ENCODE results near the gene PAQR5. TPM values are rescaled to one million over a fixed set of nuclear protein-coding genes. Genes with fewer than 3 reads are reported as not detected.
A peak's percentile ranks its signal among the peaks of the same experiment; 100 is the strongest.

The PAQR5 gene
- total RNA-seq, 1 experiment from 2014 or later, result 9.4 TPM

DNA sequence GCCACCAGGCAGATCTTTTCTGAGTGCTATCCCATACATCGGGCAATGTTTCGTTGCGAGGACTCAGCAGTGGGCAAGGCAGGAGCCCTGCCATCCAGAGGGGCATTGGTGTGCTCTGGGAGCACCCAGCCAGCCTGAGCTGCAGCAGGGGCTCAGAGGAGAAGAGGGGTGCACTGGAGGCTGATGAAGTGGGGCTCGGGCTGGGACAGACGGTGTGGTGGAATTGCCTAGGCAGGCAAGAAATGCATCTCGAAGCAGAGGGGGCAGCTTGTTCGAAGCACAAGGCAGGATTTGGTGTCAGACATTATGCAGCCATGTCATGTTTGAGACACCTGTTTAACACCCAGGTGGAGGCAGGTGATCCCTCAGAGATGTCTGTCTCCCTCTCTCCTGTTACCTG is 19.3 kb downstream of the PAQR5 start:
- TF ChIP-seq, protein P1, sequence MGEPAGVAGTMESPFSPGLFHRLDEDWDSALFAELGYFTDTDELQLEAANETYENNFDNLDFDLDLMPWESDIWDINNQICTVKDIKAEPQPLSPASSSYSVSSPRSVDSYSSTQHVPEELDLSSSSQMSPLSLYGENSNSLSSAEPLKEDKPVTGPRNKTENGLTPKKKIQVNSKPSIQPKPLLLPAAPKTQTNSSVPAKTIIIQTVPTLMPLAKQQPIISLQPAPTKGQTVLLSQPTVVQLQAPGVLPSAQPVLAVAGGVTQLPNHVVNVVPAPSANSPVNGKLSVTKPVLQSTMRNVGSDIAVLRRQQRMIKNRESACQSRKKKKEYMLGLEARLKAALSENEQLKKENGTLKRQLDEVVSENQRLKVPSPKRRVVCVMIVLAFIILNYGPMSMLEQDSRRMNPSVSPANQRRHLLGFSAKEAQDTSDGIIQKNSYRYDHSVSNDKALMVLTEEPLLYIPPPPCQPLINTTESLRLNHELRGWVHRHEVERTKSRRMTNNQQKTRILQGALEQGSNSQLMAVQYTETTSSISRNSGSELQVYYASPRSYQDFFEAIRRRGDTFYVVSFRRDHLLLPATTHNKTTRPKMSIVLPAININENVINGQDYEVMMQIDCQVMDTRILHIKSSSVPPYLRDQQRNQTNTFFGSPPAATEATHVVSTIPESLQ (CRISPR knock-in tag; IDR thresholded peaks at IDR 0.05), result no peak
- TF ChIP-seq NFE2L1 (CRISPR knock-in tag; IDR thresholded peaks at IDR 0.05) (no peak), SMAD4 (CRISPR knock-in tag; IDR thresholded peaks at IDR 0.05) (no peak), NFYB (CRISPR knock-in tag; conservative IDR thresholded peaks at IDR 0.05; ENCODE audit: low read depth) (no peak), SMAD3 (CRISPR knock-in tag; IDR thresholded peaks at IDR 0.05; ENCODE audit: borderline replicate concordance) (no peak)
- TF ChIP-seq, protein P2, sequence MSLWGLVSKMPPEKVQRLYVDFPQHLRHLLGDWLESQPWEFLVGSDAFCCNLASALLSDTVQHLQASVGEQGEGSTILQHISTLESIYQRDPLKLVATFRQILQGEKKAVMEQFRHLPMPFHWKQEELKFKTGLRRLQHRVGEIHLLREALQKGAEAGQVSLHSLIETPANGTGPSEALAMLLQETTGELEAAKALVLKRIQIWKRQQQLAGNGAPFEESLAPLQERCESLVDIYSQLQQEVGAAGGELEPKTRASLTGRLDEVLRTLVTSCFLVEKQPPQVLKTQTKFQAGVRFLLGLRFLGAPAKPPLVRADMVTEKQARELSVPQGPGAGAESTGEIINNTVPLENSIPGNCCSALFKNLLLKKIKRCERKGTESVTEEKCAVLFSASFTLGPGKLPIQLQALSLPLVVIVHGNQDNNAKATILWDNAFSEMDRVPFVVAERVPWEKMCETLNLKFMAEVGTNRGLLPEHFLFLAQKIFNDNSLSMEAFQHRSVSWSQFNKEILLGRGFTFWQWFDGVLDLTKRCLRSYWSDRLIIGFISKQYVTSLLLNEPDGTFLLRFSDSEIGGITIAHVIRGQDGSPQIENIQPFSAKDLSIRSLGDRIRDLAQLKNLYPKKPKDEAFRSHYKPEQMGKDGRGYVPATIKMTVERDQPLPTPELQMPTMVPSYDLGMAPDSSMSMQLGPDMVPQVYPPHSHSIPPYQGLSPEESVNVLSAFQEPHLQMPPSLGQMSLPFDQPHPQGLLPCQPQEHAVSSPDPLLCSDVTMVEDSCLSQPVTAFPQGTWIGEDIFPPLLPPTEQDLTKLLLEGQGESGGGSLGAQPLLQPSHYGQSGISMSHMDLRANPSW (CRISPR knock-in tag; conservative IDR thresholded peaks at IDR 0.05; ENCODE audit: low read depth), result no peak
- TF ChIP-seq, protein P3, sequence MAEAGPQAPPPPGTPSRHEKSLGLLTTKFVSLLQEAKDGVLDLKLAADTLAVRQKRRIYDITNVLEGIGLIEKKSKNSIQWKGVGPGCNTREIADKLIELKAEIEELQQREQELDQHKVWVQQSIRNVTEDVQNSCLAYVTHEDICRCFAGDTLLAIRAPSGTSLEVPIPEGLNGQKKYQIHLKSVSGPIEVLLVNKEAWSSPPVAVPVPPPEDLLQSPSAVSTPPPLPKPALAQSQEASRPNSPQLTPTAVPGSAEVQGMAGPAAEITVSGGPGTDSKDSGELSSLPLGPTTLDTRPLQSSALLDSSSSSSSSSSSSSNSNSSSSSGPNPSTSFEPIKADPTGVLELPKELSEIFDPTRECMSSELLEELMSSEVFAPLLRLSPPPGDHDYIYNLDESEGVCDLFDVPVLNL (CRISPR knock-in tag; IDR thresholded peaks at IDR 0.05; ENCODE audit: borderline replicate concordance, low read depth), result no peak
- TF ChIP-seq, protein P4, sequence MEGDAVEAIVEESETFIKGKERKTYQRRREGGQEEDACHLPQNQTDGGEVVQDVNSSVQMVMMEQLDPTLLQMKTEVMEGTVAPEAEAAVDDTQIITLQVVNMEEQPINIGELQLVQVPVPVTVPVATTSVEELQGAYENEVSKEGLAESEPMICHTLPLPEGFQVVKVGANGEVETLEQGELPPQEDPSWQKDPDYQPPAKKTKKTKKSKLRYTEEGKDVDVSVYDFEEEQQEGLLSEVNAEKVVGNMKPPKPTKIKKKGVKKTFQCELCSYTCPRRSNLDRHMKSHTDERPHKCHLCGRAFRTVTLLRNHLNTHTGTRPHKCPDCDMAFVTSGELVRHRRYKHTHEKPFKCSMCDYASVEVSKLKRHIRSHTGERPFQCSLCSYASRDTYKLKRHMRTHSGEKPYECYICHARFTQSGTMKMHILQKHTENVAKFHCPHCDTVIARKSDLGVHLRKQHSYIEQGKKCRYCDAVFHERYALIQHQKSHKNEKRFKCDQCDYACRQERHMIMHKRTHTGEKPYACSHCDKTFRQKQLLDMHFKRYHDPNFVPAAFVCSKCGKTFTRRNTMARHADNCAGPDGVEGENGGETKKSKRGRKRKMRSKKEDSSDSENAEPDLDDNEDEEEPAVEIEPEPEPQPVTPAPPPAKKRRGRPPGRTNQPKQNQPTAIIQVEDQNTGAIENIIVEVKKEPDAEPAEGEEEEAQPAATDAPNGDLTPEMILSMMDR (IDR thresholded peaks at IDR 0.05), result no peak
- TF ChIP-seq, protein P5, sequence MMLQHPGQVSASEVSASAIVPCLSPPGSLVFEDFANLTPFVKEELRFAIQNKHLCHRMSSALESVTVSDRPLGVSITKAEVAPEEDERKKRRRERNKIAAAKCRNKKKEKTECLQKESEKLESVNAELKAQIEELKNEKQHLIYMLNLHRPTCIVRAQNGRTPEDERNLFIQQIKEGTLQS (CRISPR knock-in tag; conservative IDR thresholded peaks at IDR 0.05), result no peak
- TF ChIP-seq, protein P6, sequence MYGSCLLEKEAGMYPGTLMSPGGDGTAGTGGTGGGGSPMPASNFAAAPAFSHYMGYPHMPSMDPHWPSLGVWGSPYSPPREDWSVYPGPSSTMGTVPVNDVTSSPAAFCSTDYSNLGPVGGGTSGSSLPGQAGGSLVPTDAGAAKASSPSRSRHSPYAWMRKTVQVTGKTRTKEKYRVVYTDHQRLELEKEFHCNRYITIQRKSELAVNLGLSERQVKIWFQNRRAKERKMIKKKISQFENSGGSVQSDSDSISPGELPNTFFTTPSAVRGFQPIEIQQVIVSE (CRISPR knock-in tag; IDR thresholded peaks at IDR 0.05; ENCODE audit: borderline replicate concordance), result no peak
- TF ChIP-seq, protein P7, sequence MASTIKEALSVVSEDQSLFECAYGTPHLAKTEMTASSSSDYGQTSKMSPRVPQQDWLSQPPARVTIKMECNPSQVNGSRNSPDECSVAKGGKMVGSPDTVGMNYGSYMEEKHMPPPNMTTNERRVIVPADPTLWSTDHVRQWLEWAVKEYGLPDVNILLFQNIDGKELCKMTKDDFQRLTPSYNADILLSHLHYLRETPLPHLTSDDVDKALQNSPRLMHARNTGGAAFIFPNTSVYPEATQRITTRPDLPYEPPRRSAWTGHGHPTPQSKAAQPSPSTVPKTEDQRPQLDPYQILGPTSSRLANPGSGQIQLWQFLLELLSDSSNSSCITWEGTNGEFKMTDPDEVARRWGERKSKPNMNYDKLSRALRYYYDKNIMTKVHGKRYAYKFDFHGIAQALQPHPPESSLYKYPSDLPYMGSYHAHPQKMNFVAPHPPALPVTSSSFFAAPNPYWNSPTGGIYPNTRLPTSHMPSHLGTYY (CRISPR knock-in tag; IDR thresholded peaks at IDR 0.05), result no peak
- Mint-ChIP-seq H3K9me3 (no peaks in the 10 kb centered on the region), H3K4me3 (no peak overlapping the region), H3K36me3 (no peaks in the 10 kb centered on the region), H3K4me1 (peaks cover 19% of the 10 kb centered on the region), H3K27me3 (ENCODE audit: low read depth) (no peaks in the 10 kb centered on the region), H3K27ac (peak overlapping the region; percentile 11; the same call in 1 of the 2 replicates)
- POLR2A ChIA-PET, result no interaction called here
- CTCF ChIA-PET, result interaction anchor here (1.3 to 1.4 kb wide), 2 partner anchors 42 to 63 kb away, joined by 3 read pairs; no protein-coding TSS in a partner anchor
- DNase-seq (ENCODE audit: low spot score) (no peak), ATAC-seq (no peak)

DNA sequence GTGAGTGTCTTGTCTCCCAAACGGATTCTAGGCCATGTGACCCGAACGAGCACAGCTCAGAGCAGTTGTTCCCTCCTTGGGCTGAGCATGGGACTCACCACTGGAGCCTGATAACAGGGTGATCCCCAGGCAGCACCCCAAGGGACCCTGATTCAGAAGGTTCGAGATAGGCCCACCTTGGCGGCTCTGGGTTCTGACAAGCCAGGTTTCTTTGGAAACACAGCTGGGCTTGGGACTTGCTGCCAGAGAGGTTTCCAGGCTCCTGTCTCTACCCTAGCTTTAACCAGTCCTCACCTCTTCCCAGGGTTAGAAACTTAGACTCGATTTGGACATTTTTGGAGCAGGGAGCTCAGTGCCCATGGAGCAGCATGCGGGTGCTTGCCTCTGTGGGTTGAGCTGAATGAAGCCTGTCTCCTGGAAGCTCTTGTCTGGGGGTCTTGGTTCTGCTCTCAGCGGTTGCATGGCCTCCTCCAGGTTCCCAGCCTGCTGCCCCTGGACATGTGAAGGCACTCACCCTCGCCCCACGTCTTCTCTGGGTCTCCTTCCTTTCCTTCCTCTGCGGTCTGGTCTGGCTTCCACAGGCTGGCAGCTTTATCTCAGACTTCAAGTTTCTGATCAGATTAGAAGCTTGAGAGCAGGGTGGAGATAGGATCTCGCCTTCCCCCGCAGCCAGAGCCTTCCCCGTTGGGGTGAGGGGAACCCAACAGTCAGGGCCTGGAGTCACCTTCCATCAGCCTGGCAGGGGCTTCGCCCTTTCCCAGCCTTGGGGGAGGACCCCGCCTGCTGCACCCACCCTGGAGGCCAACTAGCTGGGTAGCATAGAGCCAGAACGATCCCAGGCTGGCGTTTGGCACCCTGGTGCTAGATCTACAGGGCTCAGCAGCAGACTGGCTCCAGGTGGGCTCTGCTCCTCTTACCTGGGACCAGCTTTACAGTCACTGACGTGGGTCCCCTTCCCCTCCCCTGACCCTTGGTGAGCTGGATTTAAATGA is 21.0 kb downstream of the PAQR5 start:
- TF ChIP-seq PRRX2 (CRISPR knock-in tag; IDR thresholded peaks at IDR 0.05) (no peak), SP1 (CRISPR knock-in tag; conservative IDR thresholded peaks at IDR 0.05) (no peak), CREB1 (CRISPR knock-in tag; IDR thresholded peaks at IDR 0.05) (no peak), NFATC4 (CRISPR knock-in tag; IDR thresholded peaks at IDR 0.05) (no peak), GABPB1 (CRISPR knock-in tag; IDR thresholded peaks at IDR 0.05) (no peak), JAZF1 (CRISPR knock-in tag; IDR thresholded peaks at IDR 0.05) (no peak), ZNF317 (CRISPR knock-in tag; IDR thresholded peaks at IDR 0.05; ENCODE audit: borderline replicate concordance, low read depth) (no peak), SMAD3 (CRISPR knock-in tag; IDR thresholded peaks at IDR 0.05; ENCODE audit: borderline replicate concordance) (no peak), ZNF416 (CRISPR knock-in tag; IDR thresholded peaks at IDR 0.05) (no peak), TP53 (CRISPR knock-in tag; IDR thresholded peaks at IDR 0.05) (no peak)
- TF ChIP-seq, protein P8, sequence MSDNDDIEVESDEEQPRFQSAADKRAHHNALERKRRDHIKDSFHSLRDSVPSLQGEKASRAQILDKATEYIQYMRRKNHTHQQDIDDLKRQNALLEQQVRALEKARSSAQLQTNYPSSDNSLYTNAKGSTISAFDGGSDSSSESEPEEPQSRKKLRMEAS (CRISPR knock-in tag; IDR thresholded peaks at IDR 0.05), result no peak
- TF ChIP-seq, protein P6 (CRISPR knock-in tag; IDR thresholded peaks at IDR 0.05; ENCODE audit: borderline replicate concordance), result no peak
- no peak overlapping the region for H3K27ac Mint-ChIP-seq
- ATAC-seq, result no peak

More for the DNA sequence above, 21.0 kb downstream of the PAQR5 start:
- H3K9me3 Mint-ChIP-seq, result no peaks in the 10 kb centered on the region
- ChIA-PET POLR2A (no interaction called here), CTCF (interaction anchor here (0.5 to 1.8 kb wide), 9 partner anchors 8 to 288 kb away, joined by 3 to 5 read pairs (median 3); no protein-coding TSS in a partner anchor)
- peaks cover 15% of the 10 kb centered on the region for H3K4me1 Mint-ChIP-seq
- H3K4me3 Mint-ChIP-seq, result no peak overlapping the region
- H3K27me3 Mint-ChIP-seq (ENCODE audit: low read depth), result no peaks in the 10 kb centered on the region
- no peak for DNase-seq (ENCODE audit: low spot score)
- H3K36me3 Mint-ChIP-seq, result no peaks in the 10 kb centered on the region

Measured in WTC11 (cell line).